A549 (cell line): ENCODE results near the gene DDR2. TPM values are rescaled to one million over a fixed set of nuclear protein-coding genes. Genes with fewer than 3 reads are reported as not detected.

Source experiments
- ATAC-seq, 2 experiments: fragments of 200-7000 bp in 1 of 2; fragments of >200 bp in 1 of 2; cut with Nextera tagmentation in 1 of 2; cut with Tn5 transposase in 1 of 2; 3 replicates each; pipeline versions ENCODE4 v1.8.0 to v1.9.1; 2018 to 2020; ENCODE audit warnings: mild to moderate bottlenecking in 1 of 2, moderate library complexity in 1 of 2
- CTCF ChIA-PET: fragments of 300-600 bp; sonication (Branson Sonifier 250); formaldehyde crosslinking; extraction: SDS; loops from one replicate; lab custom pipeline; 2021; ENCODE audit warnings: antibody characterized with exemption, inconsistent platforms; lab: Yijun Ruan, JAX
- POLR2A ChIA-PET: fragments of 350-600 bp; formaldehyde crosslinking; extraction: SDS; loops from one replicate; lab custom pipeline; 2021; ENCODE audit warnings: antibody characterized with exemption, inconsistent platforms; lab: Yijun Ruan, JAX
- DNase-seq, 2 experiments: peaks; one replicate each; pipeline versions ENCODE4 v3.0.0 to v3.0.0-alpha.2; 2011 to 2016; ENCODE audit warnings: low read depth in 1 of 2, low spot score in 1 of 2
- FAIRE-seq: peaks from 2 replicates; lab custom pipeline; 2011; peaks lifted over from hg19 to GRCh38; lab: Jason Lieb, UNC
- H3K27ac ChIP-seq, 2 experiments: fragments of >200 bp; sonication (Bioruptor Twin); formaldehyde crosslinking; 3 replicates each; pipeline ENCODE4 v1.5.1; 2016 to 2017
- H3K4me1 ChIP-seq: fragments of >200 bp; sonication (Bioruptor Twin); formaldehyde crosslinking; 3 replicates; pipeline ENCODE4 v1.6.1; 2016
- H3K4me2 ChIP-seq: fragments of >200 bp; sonication (Bioruptor Twin); formaldehyde crosslinking; 3 replicates; pipeline ENCODE4 v1.6.1; 2016
- H3K4me3 ChIP-seq: fragments of >200 bp; sonication (Bioruptor Twin); formaldehyde crosslinking; 3 replicates; pipeline ENCODE4 v1.5.1; 2016
- H3K9me3 ChIP-seq: fragments of >200 bp; sonication (Bioruptor Twin); formaldehyde crosslinking; 3 replicates; pipeline ENCODE4 v1.6.1; 2016
- BCL3 ChIP-seq: fragments of >200 bp; sonication (Bioruptor Twin); formaldehyde crosslinking; IDR thresholded peaks from 3 replicates; pipeline ENCODE4 v1.6.1; 2016
- BHLHE40 ChIP-seq: IDR thresholded peaks from 2 replicates; pipeline ENCODE4 v1.6.1; 2012; ENCODE audit warnings: low read depth, low read length, inconsistent platforms
- CBX2 ChIP-seq: fragments of 200-600 bp; sonication (generic); IDR thresholded peaks from 2 replicates; pipeline ENCODE4 v1.6.1; 2016; ENCODE audit warnings: low read depth, mild to moderate bottlenecking, borderline replicate concordance
- CEBPB ChIP-seq, 2 experiments: fragments of >200 bp in 1 of 2; sonication (Bioruptor Twin) in 1 of 2; formaldehyde crosslinking in 1 of 2; IDR thresholded peaks; 2 replicates each; pipeline ENCODE4 v1.6.1; 2012 to 2016
- CHD2 ChIP-seq: fragments of 150-350 bp; IDR thresholded peaks from 2 replicates; pipeline ENCODE4 v1.6.1; 2014; ENCODE audit warnings: low read length; ENCODE audit not compliant: partially characterized antibody
- CTCF ChIP-seq: fragments of >200 bp; sonication (Bioruptor Twin); formaldehyde crosslinking; IDR thresholded peaks from 3 replicates; pipeline ENCODE4 v1.5.1; 2016
- EHF ChIP-seq: fragments of 250-450 bp; sonication (Bioruptor Pico); IDR thresholded peaks from 2 replicates; pipeline ENCODE4 v1.5.0; 2020; ENCODE audit warnings: mild to moderate bottlenecking
- ELK1 ChIP-seq: fragments of 150-350 bp; IDR thresholded peaks from 2 replicates; pipeline ENCODE4 v1.6.1; 2014; ENCODE audit warnings: low read depth, mild to moderate bottlenecking, low read length
- EP300 ChIP-seq, 2 experiments: fragments of >200 bp; sonication (Bioruptor Twin); formaldehyde crosslinking; IDR thresholded peaks; 2 replicates in 1 of 2; 3 replicates in 1 of 2; pipeline ENCODE4 v1.6.1; 2016 to 2017
- ESRRA ChIP-seq: fragments of 150-350 bp; IDR thresholded peaks from 2 replicates; pipeline ENCODE4 v1.6.1; 2014; ENCODE audit warnings: mild to moderate bottlenecking, low read length, borderline replicate concordance
- FOXS1 ChIP-seq: fragments of 250-450 bp; sonication (Bioruptor Pico); IDR thresholded peaks from 2 replicates; pipeline ENCODE4 v1.5.0; 2020; ENCODE audit warnings: mild to moderate bottlenecking, moderate library complexity
- GATA3 ChIP-seq: IDR thresholded peaks from 2 replicates; pipeline ENCODE4 v1.6.1; 2012; ENCODE audit warnings: borderline replicate concordance
- HOXA7 ChIP-seq: fragments of 250-450 bp; sonication (Bioruptor Pico); IDR thresholded peaks from 2 replicates; pipeline ENCODE4 v1.5.0; 2020; ENCODE audit warnings: mild to moderate bottlenecking, moderate library complexity
- JUN ChIP-seq, 2 experiments: fragments of >200 bp; sonication (Bioruptor Twin); formaldehyde crosslinking; IDR thresholded peaks; 2 replicates in 1 of 2; 3 replicates in 1 of 2; pipeline ENCODE4 v1.6.1; 2016 to 2017
- KDM1A ChIP-seq: fragments of 200-600 bp; sonication (generic); IDR thresholded peaks from 2 replicates; pipeline ENCODE4 v1.6.1; 2016; ENCODE audit warnings: low read depth, mild to moderate bottlenecking
- MAFK ChIP-seq: fragments of 450-650 bp; IDR thresholded peaks from 2 replicates; pipeline ENCODE4 v1.6.1; 2014; ENCODE audit not compliant: partially characterized antibody
- NFE2L2 ChIP-seq: fragments of 150-350 bp; conservative IDR thresholded peaks from 2 replicates; pipeline ENCODE4 v1.6.1; 2014; ENCODE audit warnings: low read length
- PBX3 ChIP-seq: IDR thresholded peaks from 2 replicates; pipeline ENCODE4 v1.6.1; 2012
- POLR2A ChIP-seq: IDR thresholded peaks from 2 replicates; pipeline ENCODE4 v1.6.1; 2012; ENCODE audit warnings: mild to moderate bottlenecking, low read length
- POLR2AphosphoS2 ChIP-seq: conservative IDR thresholded peaks from 2 replicates; pipeline ENCODE4 v1.6.1; 2012; ENCODE audit warnings: low read length, improper control_type of control experiment, inconsistent platforms
- RARB ChIP-seq: fragments of 250-450 bp; sonication (Bioruptor Pico); IDR thresholded peaks from 2 replicates; pipeline ENCODE4 v1.8.0; 2021; ENCODE audit warnings: mild to moderate bottlenecking, moderate library complexity
- RNF2 ChIP-seq: fragments of 200-600 bp; sonication (generic); IDR thresholded peaks from 2 replicates; pipeline ENCODE4 v1.6.1; 2016; ENCODE audit warnings: low read depth, mild to moderate bottlenecking, antibody characterized with exemption, moderate library complexity, borderline replicate concordance
- SMC3 ChIP-seq: fragments of >200 bp; sonication (Bioruptor Twin); formaldehyde crosslinking; IDR thresholded peaks from 3 replicates; pipeline ENCODE4 v1.6.1; 2018; ENCODE audit warnings: inconsistent platforms
- USF2 ChIP-seq: fragments of 450-650 bp; IDR thresholded peaks from 2 replicates; pipeline ENCODE4 v1.6.1; 2014; ENCODE audit warnings: antibody characterized with exemption
- ZSCAN20 ChIP-seq: fragments of 250-450 bp; sonication (Bioruptor Pico); IDR thresholded peaks from 2 replicates; pipeline ENCODE4 v1.8.0; 2022; ENCODE audit warnings: mild to moderate bottlenecking, moderate library complexity
- WGBS: methylation state at CpG from one replicate; pipeline ENCODE4 v1.1.6; 2017; ENCODE audit errors: missing lambda C conversion rate; 5-methylcytosine and 5-hydroxymethylcytosine counted together
- polyA plus RNA-seq, 4 experiments: library from polyadenylated mRNA; depleted of rRNA in 3 of 4; stranded (reverse); fragments of >200 nt; fragmentation: RNase III in 1 of 4; extraction: RNeasy Plus Mini Kit Qiagen cat#74134 plus additional on column Dnase treatment in 1 of 4; gene quantifications; 2 replicates in 3 of 4; 3 replicates in 1 of 4; pipeline ENCODE4 v1.2.3, GENCODE V29; 2011 to 2017
- TF ChIP-seq, protein P1 (sequence below): IDR thresholded peaks from 2 replicates; pipeline ENCODE4 v1.6.1; 2012; ENCODE audit warnings: low read depth, borderline replicate concordance

DDR2 gene
- polyA plus RNA-seq, 2 of the 4 experiments (the other 2 are of a cell fraction), result 0.14 to 0.49 TPM

DNA sequence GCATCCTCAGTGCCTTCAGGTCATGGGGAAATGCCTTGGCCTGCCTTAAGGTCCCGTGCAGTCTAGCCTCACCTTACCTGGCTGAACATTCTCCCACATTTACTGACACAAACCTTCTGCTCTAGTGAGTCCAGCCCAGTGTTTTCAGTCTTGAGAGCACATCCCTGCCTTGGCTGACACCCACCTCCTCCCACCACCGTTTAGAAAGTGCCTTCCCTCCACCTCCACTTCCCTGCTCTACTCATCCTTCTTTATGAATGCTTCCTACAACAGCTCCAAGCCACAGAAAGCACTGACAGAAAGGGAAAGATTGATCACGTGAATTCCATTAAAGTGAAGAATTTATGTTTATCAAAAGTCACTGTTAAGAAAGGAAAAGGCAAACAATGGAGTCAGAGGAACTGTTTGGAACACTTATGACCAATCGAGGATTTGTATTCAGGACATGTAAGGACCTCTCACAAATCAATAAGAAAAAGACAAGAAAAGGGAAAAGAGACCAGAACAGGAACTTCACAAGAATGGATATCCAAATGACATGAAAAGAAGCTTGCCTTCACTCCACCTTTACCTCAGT lies 59.8 kb downstream of the DDR2 start:
- Histone ChIP-seq H3K4me3 (no peak overlapping the region), H3K27ac (no peak overlapping the region), H3K9me3 (no peaks in the 10 kb centered on the region), H3K4me2 (no peak overlapping the region), H3K4me1 (peaks cover 25% of the 10 kb centered on the region)
- no peak for TF ChIP-seq CTCF
- TF ChIP-seq RARB (CRISPR knock-in tag), result no peak
- no peak for TF ChIP-seq ZSCAN20
- TF ChIP-seq POLR2A, result no peak
- WGBS, result 37% methylated on average over 4 of the region's 4 CpGs
- CTCF ChIA-PET, result interaction anchor here (0.9 to 1.2 kb wide), 2 partner anchors 50 to 79 kb away, joined by 3 read pairs; no protein-coding TSS in a partner anchor
- POLR2A ChIA-PET, result no interaction called here
- FAIRE-seq (no peak), DNase-seq (no peak), ATAC-seq (no peak)

GRCh38 chr1:162694911-162695310 lies 62.6 kb downstream of the DDR2 start:
- H3K4me3 ChIP-seq, result no peak overlapping the region
- H3K27ac ChIP-seq, result no peak overlapping the region
- H3K4me2 ChIP-seq, result no peak overlapping the region
- no peak for TF ChIP-seq CEBPB (IDR thresholded peaks at IDR 0.05)
- no peak for TF ChIP-seq KDM1A
- no peak for TF ChIP-seq ESRRA
- no peak for TF ChIP-seq USF2
- no peak for TF ChIP-seq BHLHE40
- TF ChIP-seq CHD2, result no peak
- TF ChIP-seq RARB (CRISPR knock-in tag), result no peak
- no peak for TF ChIP-seq SMC3
- no peak for TF ChIP-seq NFE2L2
- TF ChIP-seq ELK1, result no peak
- TF ChIP-seq EP300 (IDR thresholded peaks at IDR 0.05), result no peak
- TF ChIP-seq RNF2, result no peak
- no peak for TF ChIP-seq PBX3
- FAIRE-seq (no peak), DNase-seq (no peak), ATAC-seq (no peak)
- 81% methylated on average over 4 of the region's 4 CpGs for WGBS
- ChIA-PET CTCF (interaction anchor here (0.9 to 1.1 kb wide), 2 partner anchors 13 to 81 kb away, joined by 3 to 5 read pairs; no protein-coding TSS in a partner anchor), POLR2A (no interaction called here)
- H3K9me3 ChIP-seq, result no peaks in the 10 kb centered on the region
- H3K4me1 ChIP-seq, result peaks cover 30% of the 10 kb centered on the region

DNA sequence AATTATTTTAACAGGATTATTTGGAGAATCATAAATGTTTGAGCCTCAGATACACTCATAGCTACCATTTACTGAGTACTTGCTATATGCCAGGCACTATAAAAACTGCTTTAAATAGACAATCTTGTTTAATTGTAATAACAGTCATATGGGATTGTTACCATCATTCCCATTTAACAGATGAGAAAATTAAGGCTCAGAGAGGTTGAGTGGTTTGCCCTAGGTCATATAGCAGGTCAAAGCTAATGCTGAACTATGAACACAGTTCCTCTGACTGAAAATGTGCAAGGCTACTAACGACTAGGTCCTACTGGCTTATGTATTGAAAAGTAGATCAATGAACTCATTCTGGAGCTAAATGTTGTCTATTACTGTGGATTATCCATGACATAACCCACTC lies 63.4 kb downstream of the DDR2 start:
- TF ChIP-seq BHLHE40, result no peak
- TF ChIP-seq USF2, result no peak
- no peak for TF ChIP-seq FOXS1
- TF ChIP-seq GATA3, result no peak
- no peak for TF ChIP-seq EHF (CRISPR knock-in tag)
- no peak for TF ChIP-seq NFE2L2
- TF ChIP-seq, protein P1, sequence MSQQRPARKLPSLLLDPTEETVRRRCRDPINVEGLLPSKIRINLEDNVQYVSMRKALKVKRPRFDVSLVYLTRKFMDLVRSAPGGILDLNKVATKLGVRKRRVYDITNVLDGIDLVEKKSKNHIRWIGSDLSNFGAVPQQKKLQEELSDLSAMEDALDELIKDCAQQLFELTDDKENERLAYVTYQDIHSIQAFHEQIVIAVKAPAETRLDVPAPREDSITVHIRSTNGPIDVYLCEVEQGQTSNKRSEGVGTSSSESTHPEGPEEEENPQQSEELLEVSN, result no peak
- TF ChIP-seq CBX2, result no peak
- no peak for TF ChIP-seq JUN (IDR thresholded peaks at IDR 0.05)
- TF ChIP-seq RNF2, result no peak
- no peak for TF ChIP-seq ZSCAN20
- TF ChIP-seq SMC3, result no peak
- TF ChIP-seq HOXA7 (CRISPR knock-in tag), result no peak
- no peak for TF ChIP-seq MAFK
- no peak for TF ChIP-seq POLR2A
- TF ChIP-seq BCL3, result no peak
- TF ChIP-seq POLR2AphosphoS2, result no peak
- ChIA-PET POLR2A (no interaction called here), CTCF (interaction anchor here (1.1 kb wide), 1 partner anchor 82 kb away, joined by 5 read pairs; no protein-coding TSS in a partner anchor)
- no peak for ATAC-seq
- Histone ChIP-seq H3K9me3 (no peaks in the 10 kb centered on the region), H3K27ac (no peak overlapping the region), H3K4me2 (peak overlapping the region; percentile 52), H3K4me3 (no peak overlapping the region), H3K4me1 (peaks cover 24% of the 10 kb centered on the region)
- FAIRE-seq, result no peak
- 50% methylated on average over 1 of the region's 1 CpG for WGBS
- no peak for DNase-seq
